HEK293 (cell line): ENCODE results near the gene KIDINS220.

Experiments used
- CTCF ChIA-PET: fragments of 350-600 bp; formaldehyde crosslinking; extraction: SDS; loops from one replicate; lab custom pipeline; 2021; ENCODE audit warnings: antibody characterized with exemption; lab: Yijun Ruan, JAX
- POLR2A ChIA-PET: fragments of 300-600 bp; formaldehyde crosslinking; extraction: SDS; loops from one replicate; lab custom pipeline; 2020; ENCODE audit warnings: antibody characterized with exemption, inconsistent platforms; lab: Yijun Ruan, JAX
- H3K27ac ChIP-seq: fragments of 200-500 bp; sonication (Bioruptor generic); 2 replicates; pipeline ENCODE4 v1.5.1; 2014; ENCODE audit warnings: low read depth, low read length, control low read depth, inconsistent platforms; ENCODE audit errors: extremely low read depth
- H3K36me3 ChIP-seq, 2 experiments: fragments of 200-500 bp in 1 of 2; sonication (Bioruptor generic) in 1 of 2; 1 replicate in 1 of 2; 2 replicates in 1 of 2; pipeline ENCODE4 v1.5.1; 2014 to 2017; ENCODE audit warnings: inconsistent platforms in 2 of 2, low read length in 2 of 2; ENCODE audit not compliant: control insufficient read depth in 2 of 2, insufficient read depth in 1 of 2
- H3K4me1 ChIP-seq: fragments of 200-500 bp; sonication (Bioruptor generic); 2 replicates; pipeline ENCODE4 v1.5.1; 2014; ENCODE audit warnings: mild to moderate bottlenecking, low read length, inconsistent platforms; ENCODE audit not compliant: control insufficient read depth, insufficient read depth
- H3K4me3 ChIP-seq: 2 replicates; pipeline ENCODE4 v1.5.1; 2011; ENCODE audit warnings: low read depth, mild to moderate bottlenecking, control low read depth, low read length, moderate library complexity
- H3K9me3 ChIP-seq: fragments of 200-500 bp; sonication (Bioruptor generic); 2 replicates; pipeline ENCODE4 v1.5.1; 2014; ENCODE audit warnings: low read depth, low read length, inconsistent platforms; ENCODE audit not compliant: control insufficient read depth, insufficient read depth
- AEBP2 ChIP-seq: fragments of 450-650 bp; formaldehyde crosslinking; IDR thresholded peaks from 2 replicates; pipeline ENCODE4 v1.5.1; 2016; ENCODE audit warnings: missing biosample characterization, missing genetic modification characterization, borderline replicate concordance
- BCL11A ChIP-seq: fragments of 450-650 bp; formaldehyde crosslinking; IDR thresholded peaks from 2 replicates; pipeline ENCODE4 v1.5.1; 2016; ENCODE audit warnings: low read depth, missing biosample characterization, missing genetic modification characterization
- GFI1B ChIP-seq: fragments of 450-650 bp; formaldehyde crosslinking; IDR thresholded peaks from 2 replicates; pipeline ENCODE4 v1.5.1; 2016; ENCODE audit warnings: missing biosample characterization, missing genetic modification characterization
- HOXC10 ChIP-seq: sonication (generic); formaldehyde crosslinking; IDR thresholded peaks from 2 replicates; pipeline ENCODE4 v1.8.1; 2023; ENCODE audit warnings: mild to moderate bottlenecking, missing genetic modification reagents
- KLF16 ChIP-seq: fragments of 450-650 bp; formaldehyde crosslinking; IDR thresholded peaks from 2 replicates; pipeline ENCODE4 v1.5.1; 2017; ENCODE audit warnings: missing biosample characterization, missing genetic modification characterization
- WT1 ChIP-seq: fragments of 450-650 bp; formaldehyde crosslinking; IDR thresholded peaks from 2 replicates; pipeline ENCODE4 v1.5.1; 2016; ENCODE audit warnings: missing biosample characterization, missing genetic modification characterization
- YY2 ChIP-seq: fragments of 450-650 bp; formaldehyde crosslinking; IDR thresholded peaks from 2 replicates; pipeline ENCODE4 v1.5.1; 2016; ENCODE audit warnings: missing biosample characterization, missing genetic modification characterization
- ZBTB17 ChIP-seq: fragments of 450-650 bp; formaldehyde crosslinking; IDR thresholded peaks from 2 replicates; pipeline ENCODE4 v1.5.1; 2016; ENCODE audit warnings: missing biosample characterization, missing genetic modification characterization
- ZBTB49 ChIP-seq: fragments of 450-650 bp; formaldehyde crosslinking; IDR thresholded peaks from 2 replicates; pipeline ENCODE4 v1.5.1; 2016; ENCODE audit warnings: missing biosample characterization, missing genetic modification characterization, low read depth
- ZNF121 ChIP-seq: fragments of 450-650 bp; formaldehyde crosslinking; IDR thresholded peaks from 2 replicates; pipeline ENCODE4 v1.5.1; 2016; ENCODE audit warnings: missing biosample characterization, missing genetic modification characterization
- ZNF16 ChIP-seq: fragments of 450-650 bp; formaldehyde crosslinking; IDR thresholded peaks from 2 replicates; pipeline ENCODE4 v1.5.1; 2016; ENCODE audit warnings: low read depth, missing biosample characterization, missing genetic modification characterization
- ZNF223 ChIP-seq: fragments of 450-650 bp; formaldehyde crosslinking; IDR thresholded peaks from 2 replicates; pipeline ENCODE4 v1.5.1; 2016; ENCODE audit warnings: missing biosample characterization, missing genetic modification characterization
- ZNF280D ChIP-seq: fragments of 450-650 bp; formaldehyde crosslinking; IDR thresholded peaks from 2 replicates; pipeline ENCODE4 v1.5.1; 2016; ENCODE audit warnings: missing biosample characterization, missing genetic modification characterization
- ZNF311 ChIP-seq: fragments of 450-650 bp; formaldehyde crosslinking; IDR thresholded peaks from 2 replicates; pipeline ENCODE4 v1.5.1; 2017; ENCODE audit warnings: missing biosample characterization, missing genetic modification characterization, borderline replicate concordance
- ZNF501 ChIP-seq: fragments of 450-650 bp; formaldehyde crosslinking; IDR thresholded peaks from 2 replicates; pipeline ENCODE4 v1.5.1; 2016; ENCODE audit warnings: missing biosample characterization, missing genetic modification characterization
- ZNF549 ChIP-seq: fragments of 450-650 bp; IDR thresholded peaks from 2 replicates; pipeline ENCODE4 v1.5.1; 2018; ENCODE audit warnings: missing biosample characterization, missing genetic modification characterization, mild to moderate bottlenecking, inconsistent platforms, moderate library complexity
- ZNF629 ChIP-seq: fragments of 450-650 bp; formaldehyde crosslinking; IDR thresholded peaks from 2 replicates; pipeline ENCODE4 v1.5.1; 2017; ENCODE audit warnings: missing biosample characterization, missing genetic modification characterization
- ZNF658 ChIP-seq: fragments of 450-650 bp; formaldehyde crosslinking; IDR thresholded peaks from 2 replicates; pipeline ENCODE4; 2016; ENCODE audit warnings: missing biosample characterization, missing genetic modification characterization
- ZNF692 ChIP-seq: fragments of 450-650 bp; formaldehyde crosslinking; IDR thresholded peaks from 2 replicates; pipeline ENCODE4 v1.5.1; 2016; ENCODE audit warnings: missing biosample characterization, missing genetic modification characterization
- ZNF707 ChIP-seq: fragments of 450-650 bp; formaldehyde crosslinking; IDR thresholded peaks from 2 replicates; pipeline ENCODE4 v1.5.1; 2016; ENCODE audit warnings: missing biosample characterization, missing genetic modification characterization
- ZSCAN23 ChIP-seq: fragments of 450-650 bp; formaldehyde crosslinking; IDR thresholded peaks from 2 replicates; pipeline ENCODE4 v1.5.1; 2016; ENCODE audit warnings: missing biosample characterization, missing genetic modification characterization
- TF ChIP-seq, protein P1 (sequence below): fragments of 450-650 bp; formaldehyde crosslinking; IDR thresholded peaks from 2 replicates; pipeline ENCODE4 v1.5.1; 2016; ENCODE audit warnings: missing biosample characterization, missing genetic modification characterization
- TF ChIP-seq, protein P2 (sequence below): IDR thresholded peaks from 2 replicates; pipeline ENCODE4 v1.6.1; 2011; ENCODE audit warnings: mild to moderate bottlenecking, low read depth, low read length, borderline replicate concordance

KIDINS220 gene

DNA sequence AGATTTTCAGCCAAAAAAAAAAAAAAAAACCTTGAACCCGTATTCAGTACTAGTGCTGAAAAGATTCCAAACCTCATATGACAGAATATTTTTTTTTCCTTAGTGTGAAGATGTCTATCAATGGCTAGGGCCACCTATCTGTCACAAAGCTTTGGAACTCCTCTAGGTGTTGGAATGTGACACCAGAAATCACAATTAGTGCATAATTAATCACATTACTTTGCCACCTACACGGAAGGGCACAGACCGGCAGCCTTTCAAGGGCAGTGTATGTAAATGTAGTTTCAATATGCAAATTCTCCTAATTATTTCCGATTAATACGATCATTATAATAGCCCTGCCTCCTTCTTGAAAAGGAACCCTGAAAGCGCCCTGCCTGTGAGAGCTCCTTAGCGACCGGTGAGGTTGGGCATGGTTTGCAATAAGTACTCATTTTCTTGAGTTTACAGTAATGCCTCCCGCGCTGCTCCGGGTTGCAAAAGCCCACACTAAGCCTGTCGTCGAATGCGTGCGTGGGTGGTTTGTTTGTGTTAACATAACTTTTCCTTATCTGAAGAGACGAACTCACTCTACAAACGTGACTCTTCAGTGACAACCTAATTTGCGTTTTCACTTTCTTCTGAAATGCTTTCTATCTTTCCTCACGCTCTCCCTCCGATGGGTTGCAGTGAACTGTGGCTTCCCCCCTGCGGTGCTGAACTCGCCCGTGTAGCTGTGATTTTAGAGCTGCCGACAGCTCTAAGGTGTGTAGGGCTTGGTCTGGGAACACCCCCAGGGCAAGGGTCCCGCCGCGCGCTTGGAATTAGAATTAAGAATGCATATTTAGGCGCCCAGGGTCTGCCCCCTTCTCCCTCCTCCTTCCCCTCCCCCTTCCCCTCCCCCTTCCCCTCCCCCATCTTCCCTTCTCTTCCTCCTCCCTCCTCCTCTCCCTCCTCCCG is 156.3 kb downstream of the KIDINS220 start:
- H3K4me3 ChIP-seq: peak overlapping the region; percentile 32
- CTCF ChIA-PET: interaction anchor here (0.6 to 1.2 kb wide), 7 partner anchors 12 to 1584 kb away, joined by 3 to 5 read pairs (median 3); no protein-coding TSS in a partner anchor
- POLR2A ChIA-PET: interaction anchor here (0.5 to 2.9 kb wide), 69 partner anchors 9 to 1416 kb away, joined by 3 to 31 read pairs (median 4); partner anchors contain the start of gene MBOAT2
- H3K36me3 ChIP-seq: peaks cover 0 to 18% of the 10 kb centered on the region in 2 experiments; a peak in 1 of 3 replicates
- H3K4me1 ChIP-seq: peaks cover 8% of the 10 kb centered on the region
- H3K9me3 ChIP-seq: no peaks in the 10 kb centered on the region
- H3K27ac ChIP-seq: peak overlapping the region; percentile 97
- no peak for TF ChIP-seq ZNF549 (tag by site-specific recombination)
- no peak for TF ChIP-seq ZSCAN23
- no peak for TF ChIP-seq ZNF311
- TF ChIP-seq YY2: no peak
- no peak for TF ChIP-seq ZNF121 (tag by site-specific recombination)
- TF ChIP-seq AEBP2: no peak
- no peak; the same call in 1 of the 2 replicates for TF ChIP-seq BCL11A
- TF ChIP-seq, protein P1, sequence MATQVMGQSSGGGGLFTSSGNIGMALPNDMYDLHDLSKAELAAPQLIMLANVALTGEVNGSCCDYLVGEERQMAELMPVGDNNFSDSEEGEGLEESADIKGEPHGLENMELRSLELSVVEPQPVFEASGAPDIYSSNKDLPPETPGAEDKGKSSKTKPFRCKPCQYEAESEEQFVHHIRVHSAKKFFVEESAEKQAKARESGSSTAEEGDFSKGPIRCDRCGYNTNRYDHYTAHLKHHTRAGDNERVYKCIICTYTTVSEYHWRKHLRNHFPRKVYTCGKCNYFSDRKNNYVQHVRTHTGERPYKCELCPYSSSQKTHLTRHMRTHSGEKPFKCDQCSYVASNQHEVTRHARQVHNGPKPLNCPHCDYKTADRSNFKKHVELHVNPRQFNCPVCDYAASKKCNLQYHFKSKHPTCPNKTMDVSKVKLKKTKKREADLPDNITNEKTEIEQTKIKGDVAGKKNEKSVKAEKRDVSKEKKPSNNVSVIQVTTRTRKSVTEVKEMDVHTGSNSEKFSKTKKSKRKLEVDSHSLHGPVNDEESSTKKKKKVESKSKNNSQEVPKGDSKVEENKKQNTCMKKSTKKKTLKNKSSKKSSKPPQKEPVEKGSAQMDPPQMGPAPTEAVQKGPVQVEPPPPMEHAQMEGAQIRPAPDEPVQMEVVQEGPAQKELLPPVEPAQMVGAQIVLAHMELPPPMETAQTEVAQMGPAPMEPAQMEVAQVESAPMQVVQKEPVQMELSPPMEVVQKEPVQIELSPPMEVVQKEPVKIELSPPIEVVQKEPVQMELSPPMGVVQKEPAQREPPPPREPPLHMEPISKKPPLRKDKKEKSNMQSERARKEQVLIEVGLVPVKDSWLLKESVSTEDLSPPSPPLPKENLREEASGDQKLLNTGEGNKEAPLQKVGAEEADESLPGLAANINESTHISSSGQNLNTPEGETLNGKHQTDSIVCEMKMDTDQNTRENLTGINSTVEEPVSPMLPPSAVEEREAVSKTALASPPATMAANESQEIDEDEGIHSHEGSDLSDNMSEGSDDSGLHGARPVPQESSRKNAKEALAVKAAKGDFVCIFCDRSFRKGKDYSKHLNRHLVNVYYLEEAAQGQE (tag by site-specific recombination): no peak
- TF ChIP-seq GFI1B (tag by site-specific recombination): peak; percentile 94
- no peak for TF ChIP-seq ZNF280D (tag by site-specific recombination)
- no peak for TF ChIP-seq ZBTB49 (tag by site-specific recombination)
- no peak for TF ChIP-seq ZNF501 (tag by site-specific recombination)
- TF ChIP-seq WT1 (tag by site-specific recombination): 0 out of 2 replicates have a peak, but pooled peaks have one; percentile 28
- no peak for TF ChIP-seq ZNF223 (tag by site-specific recombination)
- TF ChIP-seq ZNF16 (tag by site-specific recombination): no peak
- TF ChIP-seq HOXC10 (CRISPR knock-in tag): no peak
- TF ChIP-seq KLF16 (tag by site-specific recombination): 0 out of 2 replicates have a peak, but pooled peaks have one; percentile 31
- TF ChIP-seq ZNF692: no peak
- peak; percentile 58 for TF ChIP-seq ZNF629 (tag by site-specific recombination)
- TF ChIP-seq, protein P2, sequence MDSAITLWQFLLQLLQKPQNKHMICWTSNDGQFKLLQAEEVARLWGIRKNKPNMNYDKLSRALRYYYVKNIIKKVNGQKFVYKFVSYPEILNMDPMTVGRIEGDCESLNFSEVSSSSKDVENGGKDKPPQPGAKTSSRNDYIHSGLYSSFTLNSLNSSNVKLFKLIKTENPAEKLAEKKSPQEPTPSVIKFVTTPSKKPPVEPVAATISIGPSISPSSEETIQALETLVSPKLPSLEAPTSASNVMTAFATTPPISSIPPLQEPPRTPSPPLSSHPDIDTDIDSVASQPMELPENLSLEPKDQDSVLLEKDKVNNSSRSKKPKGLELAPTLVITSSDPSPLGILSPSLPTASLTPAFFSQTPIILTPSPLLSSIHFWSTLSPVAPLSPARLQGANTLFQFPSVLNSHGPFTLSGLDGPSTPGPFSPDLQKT: no peak
- no peak for TF ChIP-seq ZNF707 (tag by site-specific recombination)
- TF ChIP-seq ZNF658 (tag by site-specific recombination): no peak
- peak; percentile 85 for TF ChIP-seq ZBTB17
